Transverse colon (tissue), 4 donors: ENCODE results near the gene MAP6. TPM values are rescaled to one million over a fixed set of nuclear protein-coding genes. Genes with fewer than 3 reads are reported as not detected.

Source experiments
- DNase-seq: peaks from one replicate; pipeline ENCODE4 v3.0.0-alpha.2; 2019
- H3K27ac ChIP-seq, 4 donors: fragments of 200-600 bp; sonication (generic); 2 replicates each; pipeline ENCODE4 v1.5.1; 2016 to 2018; ENCODE audit warnings: inconsistent platforms in 4 of 4
- H3K27me3 ChIP-seq: fragments of 200-600 bp; sonication (generic); 2 replicates; pipeline ENCODE4 v1.5.1; 2017; ENCODE audit warnings: inconsistent platforms
- H3K36me3 ChIP-seq, 4 donors: fragments of 200-600 bp; sonication (generic); 2 replicates each; pipeline ENCODE4 v1.5.1; 2017 to 2019; ENCODE audit warnings: inconsistent platforms in 4 of 4
- H3K4me1 ChIP-seq, 4 donors: fragments of 200-600 bp; sonication (generic); 2 replicates each; pipeline ENCODE4 v1.5.1; 2017 to 2020; ENCODE audit warnings: inconsistent platforms in 4 of 4
- H3K4me3 ChIP-seq, 4 donors: fragments of 200-600 bp; sonication (generic); 1 replicate in 1 of 4; 2 replicates in 3 of 4; pipeline versions ENCODE4 v1.5.1 to v1.6.1; 2017 to 2019; ENCODE audit warnings: inconsistent platforms in 4 of 4
- H3K9me3 ChIP-seq, 2 donors: fragments of 200-600 bp; sonication (generic); 2 replicates each; pipeline ENCODE4 v1.5.1; 2017 to 2019; ENCODE audit warnings: inconsistent platforms in 2 of 2
- EP300 ChIP-seq: sonication (generic); formaldehyde crosslinking; IDR thresholded peaks from one replicate; pipeline ENCODE4 v1.6.1; 2017; ENCODE audit warnings: antibody characterized with exemption, low read depth
- POLR2A ChIP-seq: fragments of 450-650 bp; IDR thresholded peaks from one replicate; pipeline ENCODE4 v1.6.1; 2016; ENCODE audit warnings: antibody characterized with exemption, mild to moderate bottlenecking, moderate library complexity
- POLR2AphosphoS5 ChIP-seq, 3 donors: sonication (generic); formaldehyde crosslinking; IDR thresholded peaks; one replicate each; pipeline ENCODE4 v1.6.1; 2016; ENCODE audit warnings: antibody characterized with exemption in 3 of 3
- WGBS, 2 donors: methylation state at CpG; one replicate each; pipeline ENCODE4 v1.1.5; 2018; ENCODE audit warnings: low coverage in 1 of 2; 5-methylcytosine and 5-hydroxymethylcytosine counted together
- in situ Hi-C, 4 donors: fragments of 200-750 bp; cut with MboI; loops; one replicate each; pipeline versions ENCODE4 v1.15.0 to v1.15.1; 2017; ENCODE audit warnings: low sequenced_read_pairs in 3 of 4, low pct_ligation_motif_present in 1 of 4, low pct_unique_long_range_greater_than_20kb in 1 of 4
- intact Hi-C: fragments of 100-400 bp; cut with DNase I; formaldehyde crosslinking; loops from one replicate; pipeline ENCODE4 v1.15.1; 2023; ENCODE audit warnings: low total_unique reads
- small RNA-seq, 4 donors: library from RNA; depleted of rRNA; stranded (forward); fragments of <200 nt; gene quantifications; one replicate each; pipeline ENCODE3, GENCODE V24; 2016
- total RNA-seq, 4 donors: library from RNA; depleted of rRNA; stranded (reverse); fragments of >200 nt; gene quantifications; one replicate each; pipeline ENCODE4 v1.1.0, GENCODE V29; 2016
- TF ChIP-seq, protein P1 (sequence below), 5 experiments: fragments of 200-600 bp in 3 of 5; fragments of 450-650 bp in 2 of 5; sonication (generic) in 3 of 5; IDR thresholded peaks; 1 replicate in 2 of 5; 2 replicates in 3 of 5; pipeline ENCODE4 v1.5.1; 2016 to 2017; ENCODE audit warnings: antibody characterized with exemption in 5 of 5, inconsistent platforms in 3 of 5, mild to moderate bottlenecking in 2 of 5, moderate library complexity in 1 of 5

The MAP6 gene
- total RNA-seq, 4 donors from 2014 or later = 1.9 to 6.4 (median 3.0) TPM

DNA sequence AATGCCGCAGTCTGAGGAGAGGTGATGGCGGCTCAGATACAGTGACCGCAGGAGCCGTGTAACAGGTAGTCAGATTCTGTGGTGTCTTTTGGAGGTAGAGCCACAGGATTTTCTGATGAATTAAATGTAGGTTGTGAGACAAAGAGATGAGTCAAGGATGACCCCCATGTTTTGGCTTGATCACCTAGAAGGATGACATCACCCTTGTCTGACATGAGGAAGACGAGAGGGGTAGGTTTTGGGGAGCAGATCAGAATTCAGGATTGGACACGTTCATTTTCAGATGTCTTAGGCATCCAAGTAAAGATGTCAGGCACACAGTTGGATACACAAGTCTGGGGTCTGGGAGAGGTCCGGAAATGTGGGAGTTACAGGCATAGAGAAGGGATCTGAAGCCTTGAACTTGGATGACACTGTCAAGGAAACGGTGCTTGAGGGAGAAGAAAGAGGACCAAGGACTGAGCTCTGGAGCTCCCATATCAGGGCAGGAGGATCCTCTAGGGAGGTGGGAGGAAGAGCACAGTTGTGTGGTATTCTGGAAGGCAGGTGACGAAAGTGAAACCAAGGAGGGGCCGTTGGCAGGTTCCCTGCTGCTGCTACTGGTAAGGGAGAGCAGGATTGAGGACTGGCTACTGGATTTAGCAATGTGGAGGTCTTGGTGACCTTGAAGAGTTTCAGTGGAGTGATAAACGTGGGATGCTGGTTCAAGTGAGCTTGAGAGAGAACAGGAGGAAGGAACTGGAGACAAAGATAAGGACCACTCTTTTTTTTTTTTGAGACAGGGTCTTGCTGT is 130.5 kb downstream of the MAP6 start:
- Histone ChIP-seq H3K4me3 (no peak overlapping the region), H3K27me3 (no peaks in the 10 kb centered on the region), H3K27ac (no peak overlapping the region), H3K36me3 (no peaks in the 10 kb centered on the region), H3K9me3 (no peaks in the 10 kb centered on the region), H3K4me1 (peaks cover 0 to 10% (median 0%) of the 10 kb centered on the region in 4 donors)
- 75 to 78% methylated on average over 6 to 11 of the region's 11 CpGs for WGBS, 2 donors
- in situ Hi-C loops (loop anchor here (10.0 to 25.0 kb wide), 3 partner anchors 94 to 251 kb away; partner anchors contain the start of gene KLHL35 (in 1 of the 4)), intact Hi-C loops (no loop called here)
- TF ChIP-seq POLR2A (no peak), EP300 (no peak), POLR2AphosphoS5 (IDR thresholded peaks at IDR 0.05) (no peak)
- TF ChIP-seq, protein P1, sequence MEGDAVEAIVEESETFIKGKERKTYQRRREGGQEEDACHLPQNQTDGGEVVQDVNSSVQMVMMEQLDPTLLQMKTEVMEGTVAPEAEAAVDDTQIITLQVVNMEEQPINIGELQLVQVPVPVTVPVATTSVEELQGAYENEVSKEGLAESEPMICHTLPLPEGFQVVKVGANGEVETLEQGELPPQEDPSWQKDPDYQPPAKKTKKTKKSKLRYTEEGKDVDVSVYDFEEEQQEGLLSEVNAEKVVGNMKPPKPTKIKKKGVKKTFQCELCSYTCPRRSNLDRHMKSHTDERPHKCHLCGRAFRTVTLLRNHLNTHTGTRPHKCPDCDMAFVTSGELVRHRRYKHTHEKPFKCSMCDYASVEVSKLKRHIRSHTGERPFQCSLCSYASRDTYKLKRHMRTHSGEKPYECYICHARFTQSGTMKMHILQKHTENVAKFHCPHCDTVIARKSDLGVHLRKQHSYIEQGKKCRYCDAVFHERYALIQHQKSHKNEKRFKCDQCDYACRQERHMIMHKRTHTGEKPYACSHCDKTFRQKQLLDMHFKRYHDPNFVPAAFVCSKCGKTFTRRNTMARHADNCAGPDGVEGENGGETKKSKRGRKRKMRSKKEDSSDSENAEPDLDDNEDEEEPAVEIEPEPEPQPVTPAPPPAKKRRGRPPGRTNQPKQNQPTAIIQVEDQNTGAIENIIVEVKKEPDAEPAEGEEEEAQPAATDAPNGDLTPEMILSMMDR (IDR thresholded peaks at IDR 0.05) = no peak
- no peak for DNase-seq

DNA sequence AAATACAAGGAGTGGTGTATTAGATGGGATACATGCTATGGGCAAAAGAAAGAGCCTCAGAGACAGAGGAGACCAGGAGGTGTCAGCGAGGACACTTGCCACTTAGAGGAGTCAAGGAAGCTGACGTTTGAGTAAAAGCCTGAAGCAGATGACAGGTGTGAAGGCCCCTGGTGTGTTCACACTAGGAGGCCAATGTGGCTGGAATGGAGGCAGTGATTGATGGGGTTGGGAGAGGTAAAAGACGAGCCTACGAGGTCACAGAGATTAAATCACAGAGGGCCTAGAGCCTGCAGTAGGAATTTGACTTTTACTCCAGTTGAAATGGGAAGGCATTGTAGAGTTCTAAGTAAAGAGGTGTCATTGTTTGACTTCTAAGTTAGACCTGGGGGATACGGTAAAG is 131.1 kb downstream of the MAP6 start:
- DNase-seq = no peak
- in situ Hi-C loops (loop anchor here (10.0 to 25.0 kb wide), 3 partner anchors 93 to 250 kb away; partner anchors contain the start of gene KLHL35 (in 1 of the 4)), intact Hi-C loops (no loop called here)
- H3K36me3 ChIP-seq = no peaks in the 10 kb centered on the region
- H3K4me1 ChIP-seq = peaks cover 0 to 10% (median 0%) of the 10 kb centered on the region in 4 donors
- no peaks in the 10 kb centered on the region for H3K9me3 ChIP-seq
- no peaks in the 10 kb centered on the region for H3K27me3 ChIP-seq
- H3K4me3 ChIP-seq = no peak overlapping the region
- 83 to 85% methylated on average over 2 to 5 of the region's 5 CpGs for WGBS, 2 donors
- no peak overlapping the region for H3K27ac ChIP-seq
- TF ChIP-seq, protein P1 (IDR thresholded peaks at IDR 0.05) = no peak
- no peak for TF ChIP-seq POLR2AphosphoS5 (IDR thresholded peaks at IDR 0.05)
- no peak for TF ChIP-seq POLR2A

Small RNAs within 50 kb of the gene (small RNA-seq; reads per million reads assigned to genes)
- gene AP001922.4 = 0 reads per million in 4 donors

Other genes with a start within 250 kb of the MAP6 start
- gene KLHL35, start 235.8 kb downstream of the MAP6 start, total RNA-seq = under 1 TPM in 2 of 4 donors, not detected in 2; 0.27 to 0.32 TPM
- 10 to 100 TPM in 1 of 4 donors, 1 to 10 TPM in 2, not detected in 1; 3.7 to 10.1 (median 7.1) TPM for gene GDPD5, start 143.1 kb downstream of the MAP6 start, total RNA-seq
- 100 to 1,000 TPM in 1 of 4 donors, 10 to 100 TPM in 3; 34.8 to 169 (median 76.0) TPM for gene SERPINH1, start 106.8 kb downstream of the MAP6 start, total RNA-seq
- 100 to 1,000 TPM; 154 to 251 (median 183) TPM for gene MOGAT2, start 48.8 kb upstream of the MAP6 start, total RNA-seq
- 1 to 10 TPM in 2 of 4 donors, not detected in 2; 3.3 to 3.7 TPM for gene DGAT2, start 99.7 kb upstream of the MAP6 start, total RNA-seq
- gene UVRAG, start 146.2 kb upstream of the MAP6 start, total RNA-seq = 10 to 100 TPM; 12.7 to 34.6 (median 19.3) TPM